OCI-LY7 (cell line): ENCODE measurements around the gene CYP24A1. TPM values are rescaled to one million over a fixed set of nuclear protein-coding genes. Genes with fewer than 3 reads are reported as not detected.

Experiments
- BruUV-seq: library from RNA; stranded (reverse); fragments of 400-500 nt; replicated peaks from 2 replicates; lab custom pipeline; 2021; lab: Mats Ljungman, UMichigan
- CTCF ChIA-PET: fragments of 300-600 bp; sonication (Branson Sonifier 250); formaldehyde crosslinking; loops from one replicate; lab custom pipeline; 2022; ENCODE audit warnings: antibody characterized with exemption; ENCODE audit not compliant: unreplicated experiment; lab: Charles Lee
- POLR2A ChIA-PET: fragments of 300-600 bp; sonication (Branson Sonifier 250); formaldehyde crosslinking; loops from one replicate; lab custom pipeline; 2022; ENCODE audit warnings: antibody characterized with exemption; lab: Charles Lee
- DNase-seq: peaks from one replicate; pipeline ENCODE4 v3.0.0-alpha.2; 2015; ENCODE audit warnings: low spot score
- H2AFZ ChIP-seq: fragments of 200-600 bp; sonication (generic), shearing (Covaris generic); 2 replicates; pipeline ENCODE4 v1.6.1; 2014; ENCODE audit warnings: mild to moderate bottlenecking, antibody characterized with exemption, low read length, moderate library complexity
- H3K27ac ChIP-seq: fragments of 200-600 bp; sonication (generic); 2 replicates; pipeline ENCODE4 v1.5.1; 2014; ENCODE audit warnings: mixed run types, low read depth, mild to moderate bottlenecking, moderate library complexity, low read length, inconsistent platforms; ENCODE audit not compliant: poor library complexity, severe bottlenecking
- H3K36me3 ChIP-seq: fragments of 200-600 bp; sonication (generic); 2 replicates; pipeline ENCODE4 v1.6.1; 2014; ENCODE audit warnings: mild to moderate bottlenecking, antibody characterized with exemption, low read length, moderate library complexity, mixed read lengths; ENCODE audit not compliant: insufficient read depth
- H3K4me1 ChIP-seq: fragments of 200-600 bp; sonication (generic); 2 replicates; pipeline ENCODE4 v1.5.1; 2014; ENCODE audit warnings: mild to moderate bottlenecking, low read length; ENCODE audit not compliant: insufficient read depth, poor library complexity, severe bottlenecking
- H3K4me2 ChIP-seq: fragments of 200-600 bp; sonication (generic); 2 replicates; pipeline ENCODE4 v1.6.1; 2014; ENCODE audit warnings: mild to moderate bottlenecking, low read length
- H3K4me3 ChIP-seq: fragments of 200-600 bp; sonication (generic); 2 replicates; pipeline ENCODE4 v1.5.1; 2014; ENCODE audit warnings: mild to moderate bottlenecking, low read depth, low read length; ENCODE audit not compliant: poor library complexity, severe bottlenecking
- H3K79me2 ChIP-seq: fragments of 200-600 bp; sonication (generic); 2 replicates; pipeline ENCODE4 v1.6.1; 2016; ENCODE audit warnings: low read depth, mild to moderate bottlenecking, low read length, moderate library complexity, mixed read lengths; ENCODE audit not compliant: insufficient read depth
- H3K9me2 ChIP-seq: fragments of 200-600 bp; sonication (generic); 2 replicates; pipeline ENCODE4 v1.6.1; 2016; ENCODE audit warnings: mild to moderate bottlenecking, low read length, mixed read lengths; ENCODE audit not compliant: insufficient read depth
- H3K9me3 ChIP-seq: fragments of 200-600 bp; sonication (generic); 2 replicates; pipeline ENCODE4 v1.6.1; 2014; ENCODE audit warnings: mild to moderate bottlenecking, mixed run types, low read length, mixed read lengths
- H4K20me1 ChIP-seq: fragments of 200-600 bp; sonication (generic); 2 replicates; pipeline ENCODE4 v1.6.1; 2014; ENCODE audit warnings: mild to moderate bottlenecking, antibody characterized with exemption, low read length, moderate library complexity, mixed read lengths; ENCODE audit not compliant: insufficient read depth
- CTCF ChIP-seq: fragments of 200-600 bp; sonication (generic); conservative IDR thresholded peaks from 2 replicates; pipeline ENCODE4 v1.5.1; 2014; ENCODE audit warnings: mild to moderate bottlenecking, antibody characterized with exemption, low read length, moderate library complexity, mixed read lengths
- EZH2phosphoT487 ChIP-seq: fragments of 200-600 bp; sonication (generic); IDR thresholded peaks from 2 replicates; pipeline ENCODE4 v1.6.1; 2018; ENCODE audit warnings: low read depth, borderline replicate concordance, mild to moderate bottlenecking, mixed run types, antibody characterized with exemption, low read length, moderate library complexity, mixed read lengths
- intact Hi-C: fragments of 100-400 bp; cut with micrococcal nuclease; formaldehyde crosslinking; loops from one replicate; pipeline ENCODE4 v1.10.0; 2022; ENCODE audit not compliant: unreplicated experiment
- total RNA-seq, 2 experiments: library from RNA; depleted of rRNA in 1 of 2; stranded (reverse); fragments of >200 nt in 1 of 2; shearing (Covaris generic) in 1 of 2; gene quantifications; 2 replicates each; pipeline ENCODE4 v1.2.3, GENCODE V29; 2014 to 2022

CYP24A1 gene
- total RNA-seq, 2 experiments from 2014 or later, result not detected

- CTCF ChIA-PET, result no interaction called here
- no peak for TF ChIP-seq EZH2phosphoT487
- TF ChIP-seq CTCF, result no peak
- no peaks in the 10 kb centered on the region for H3K9me2 ChIP-seq
- H3K9me3 ChIP-seq, result no peaks in the 10 kb centered on the region
- no peaks in the 10 kb centered on the region for H4K20me1 ChIP-seq
- no peak for DNase-seq
- H3K36me3 ChIP-seq, result no peaks in the 10 kb centered on the region
- no peaks in the 10 kb centered on the region for H3K4me1 ChIP-seq
- no peak overlapping the region for H3K27ac ChIP-seq
- intact Hi-C loops, result no loop called here
- H3K4me2 ChIP-seq, result no peak overlapping the region
- no peak overlapping the region for H3K4me3 ChIP-seq
- POLR2A ChIA-PET, result no interaction called here
- no TSS peak for BruUV-seq
- H2AFZ ChIP-seq, result no peak overlapping the region
- peaks cover 9% of the 10 kb centered on the region; the same call in 1 of the 2 replicates for H3K79me2 ChIP-seq
These were observed 55.4 kb downstream of the CYP24A1 start for GRCh38 chr20:54118220-54119001.

- CTCF ChIA-PET, result no interaction called here
These were observed 57.1 kb downstream of the CYP24A1 start for GRCh38 chr20:54116550-54117235.

More at GRCh38 chr20:54116550-54117235, 57.1 kb downstream of the CYP24A1 start:
- intact Hi-C loops, result no loop called here
- DNase-seq, result no peak
- Histone ChIP-seq H3K4me1 (no peaks in the 10 kb centered on the region), H4K20me1 (no peaks in the 10 kb centered on the region), H3K9me3 (no peaks in the 10 kb centered on the region), H3K79me2 (no peaks in the 10 kb centered on the region), H3K4me2 (no peak overlapping the region), H3K9me2 (no peaks in the 10 kb centered on the region), H2AFZ (no peak overlapping the region), H3K27ac (no peak overlapping the region), H3K36me3 (no peaks in the 10 kb centered on the region), H3K4me3 (no peak overlapping the region)
- TF ChIP-seq CTCF (no peak), EZH2phosphoT487 (no peak)
- BruUV-seq, result no TSS peak
- POLR2A ChIA-PET, result no interaction called here
